ENCODE data around the gene RCBTB1. TPM values are rescaled to one million over a fixed set of nuclear protein-coding genes. Genes with fewer than 3 reads are reported as not detected.
"Not testable (repeated sequence)": the region's sequence is repeated elsewhere in the genome, so short reads cannot be mapped to it uniquely, and the experiment has no call there.

The RCBTB1 gene
- total RNA-seq, 1 donor: 18.0 TPM

DNA sequence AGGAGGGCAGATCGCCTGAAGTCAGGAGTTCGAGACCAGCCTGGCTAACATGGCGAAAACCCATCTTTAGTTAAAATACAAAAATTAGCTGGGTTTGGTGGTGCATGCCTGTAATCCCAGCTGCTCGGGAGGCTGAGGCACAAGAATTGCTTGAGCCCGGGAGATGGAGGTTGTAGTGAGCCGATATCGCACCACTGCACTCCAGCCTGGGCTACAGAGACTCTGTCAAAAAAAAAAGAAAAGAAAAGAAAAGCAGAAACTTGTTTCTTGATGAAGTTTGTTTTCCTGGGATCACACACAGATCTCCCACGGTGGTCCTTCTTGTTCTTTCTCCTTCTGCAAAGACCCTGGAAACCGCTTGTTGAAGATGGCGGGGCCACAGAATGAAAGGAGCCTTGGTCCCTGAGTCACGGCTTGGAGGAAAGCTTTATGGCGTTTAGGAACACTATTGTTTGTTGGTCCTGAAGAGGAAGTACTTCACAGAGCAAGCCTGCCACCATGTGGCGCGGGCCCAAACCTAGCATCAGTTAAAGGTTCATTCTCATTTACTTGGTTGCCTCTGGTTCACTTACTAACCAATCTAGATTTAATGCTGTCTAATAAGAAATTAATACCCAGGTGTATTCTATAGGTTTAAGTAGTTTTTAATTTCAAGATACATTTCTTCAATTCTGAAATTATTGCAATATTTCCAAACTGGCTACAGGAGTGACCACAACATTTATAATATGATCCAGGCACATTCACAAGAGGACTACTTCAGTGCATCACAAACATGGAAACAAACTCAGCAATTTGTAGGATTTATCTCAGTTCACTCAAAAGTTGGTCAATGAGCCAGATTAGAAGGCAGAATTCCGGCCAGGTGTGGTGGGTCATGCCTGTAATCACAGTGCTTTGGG is 21.6 kb upstream of the RCBTB1 start:
- DNase-seq (ENCODE audit: low read depth in 2 of 3, low spot score in 2 of 3): peak; percentile 41 to 92 (median 86)

DNA sequence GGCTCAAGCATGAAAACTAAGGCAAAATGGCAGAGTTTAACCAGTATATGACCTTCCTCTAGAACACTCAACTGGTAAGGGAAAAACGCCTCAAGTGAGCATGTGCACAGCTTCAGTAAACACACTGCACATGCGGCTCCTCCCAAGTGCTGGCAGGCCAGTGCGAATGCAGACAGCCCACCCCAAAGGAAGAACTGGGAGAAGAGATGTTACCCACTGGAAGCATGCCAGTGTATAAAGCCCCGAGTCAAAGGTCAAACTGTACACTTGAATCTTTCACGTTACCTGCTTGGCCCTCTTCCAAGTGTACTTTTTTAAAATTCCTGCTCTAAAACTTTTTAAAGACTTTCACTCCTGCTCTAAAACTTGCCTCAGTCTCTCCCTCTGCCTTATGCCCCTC is 19.2 kb upstream of the RCBTB1 start:
- DNase-seq (ENCODE audit: low read depth in 2 of 3, low spot score in 2 of 3): no peak

DNA sequence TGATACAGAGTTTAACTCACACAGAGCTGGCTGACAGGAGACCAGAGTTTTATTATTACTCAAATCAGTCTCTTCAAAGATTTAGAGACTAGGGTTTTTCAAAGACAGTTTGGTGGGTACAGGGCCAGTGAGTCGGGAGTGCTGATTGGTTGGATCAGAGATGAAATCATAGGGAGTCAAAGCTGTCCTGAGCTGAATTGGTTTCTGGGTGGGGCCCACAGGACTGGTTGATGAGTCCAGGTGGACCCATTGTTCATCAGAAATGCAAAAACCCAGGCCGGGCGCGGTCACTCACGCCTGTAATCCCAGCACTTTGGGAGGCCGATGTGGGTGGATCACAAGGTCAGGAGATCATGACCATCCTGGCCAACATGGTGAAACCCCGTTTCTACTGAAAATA is 17.3 kb upstream of the RCBTB1 start:
- not testable (repeated sequence) for DNase-seq (ENCODE audit: low read depth in 2 of 3, low spot score in 2 of 3)

DNA sequence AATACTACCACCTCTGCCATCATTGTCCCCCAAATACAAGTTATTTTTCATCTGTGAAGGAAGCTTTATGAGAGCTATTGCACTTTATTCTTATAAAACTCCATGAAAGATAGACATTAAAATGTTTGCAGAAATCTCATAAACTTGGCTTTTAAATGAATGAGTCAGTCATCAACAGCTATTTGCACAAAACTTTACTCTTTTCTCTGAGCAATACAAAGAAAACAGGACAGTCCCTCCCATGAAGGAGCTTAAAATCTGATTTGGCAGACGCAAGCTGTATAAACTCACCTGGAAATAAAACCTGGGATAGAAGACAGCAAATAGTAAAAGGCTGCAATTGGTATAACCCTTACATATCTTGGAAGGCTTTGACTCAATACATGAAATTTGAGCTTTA is 16.6 kb upstream of the RCBTB1 start:
- DNase-seq (ENCODE audit: low read depth in 2 of 3, low spot score in 2 of 3): no peak

DNA sequence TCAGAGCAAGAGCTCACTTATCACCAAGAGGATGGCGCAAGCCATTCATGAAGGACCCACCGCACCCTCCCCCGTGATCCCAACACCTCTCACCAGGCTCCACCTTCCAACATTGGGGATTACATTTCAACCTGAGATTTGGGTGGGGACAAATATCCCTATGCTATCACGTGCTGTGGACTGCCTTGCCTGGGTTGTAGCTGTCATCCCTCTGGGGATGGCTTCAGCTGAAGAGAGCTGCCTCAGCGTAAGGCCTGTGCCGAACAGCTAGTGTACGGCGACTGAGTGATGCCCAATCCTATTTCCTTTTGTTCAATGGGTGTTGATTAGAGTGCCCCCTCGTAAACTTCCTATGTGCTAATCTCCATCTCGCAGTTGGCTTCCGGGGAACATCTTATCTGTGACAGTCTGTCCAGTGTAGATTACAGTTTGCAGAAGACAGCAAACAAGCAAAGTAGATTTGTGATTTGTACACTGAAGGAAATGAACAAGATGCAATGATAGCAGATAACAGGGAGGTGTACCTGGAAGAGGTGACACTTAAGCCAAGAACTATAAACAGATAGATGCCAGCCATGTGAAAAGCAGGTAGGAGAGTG is 11.8 kb upstream of the RCBTB1 start:
- DNase-seq (ENCODE audit: low read depth in 2 of 3, low spot score in 2 of 3): peak in 1 of 3 donors; percentile 45

DNA sequence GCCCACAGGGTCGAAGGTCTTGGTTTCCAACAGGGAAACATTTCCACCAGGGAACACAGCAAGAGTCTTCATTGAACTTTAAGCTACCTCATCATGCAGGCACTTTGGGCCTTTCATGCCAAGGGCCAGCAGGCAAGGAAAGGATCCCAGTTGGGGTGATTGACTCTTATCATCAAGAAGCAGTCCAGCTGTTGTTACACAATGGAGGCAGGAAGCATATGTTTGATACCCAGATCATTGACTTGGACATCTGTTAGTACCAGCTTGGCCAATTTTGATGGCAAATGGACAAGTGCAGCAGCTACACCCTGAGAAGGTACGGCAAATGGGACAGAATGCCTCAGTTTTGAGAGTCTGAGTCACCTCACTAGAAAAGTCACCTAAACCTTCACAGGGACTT is 10.9 kb upstream of the RCBTB1 start:
- no peak for DNase-seq (ENCODE audit: low read depth in 2 of 3, low spot score in 2 of 3)

DNA sequence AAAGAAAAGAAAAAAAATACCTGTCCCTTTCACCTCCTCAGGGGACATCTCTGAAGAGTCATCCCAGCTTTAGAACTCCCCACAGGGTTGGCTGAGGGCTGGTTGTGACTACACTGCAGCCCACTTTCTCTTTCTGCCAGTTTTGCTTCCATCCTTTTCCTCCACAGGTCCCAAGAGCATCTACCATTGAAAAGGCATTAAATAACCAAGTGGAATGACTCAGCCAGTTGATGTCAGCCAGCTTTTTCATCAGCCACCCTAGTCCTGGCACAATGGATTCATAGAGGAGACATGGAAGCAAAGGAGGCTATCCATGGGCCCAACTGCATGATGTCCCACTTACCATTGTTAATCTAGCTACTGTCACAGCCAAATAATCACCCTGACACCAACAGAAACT is 9.2 kb upstream of the RCBTB1 start:
- no peak for DNase-seq (ENCODE audit: low read depth in 2 of 3, low spot score in 2 of 3)

DNA sequence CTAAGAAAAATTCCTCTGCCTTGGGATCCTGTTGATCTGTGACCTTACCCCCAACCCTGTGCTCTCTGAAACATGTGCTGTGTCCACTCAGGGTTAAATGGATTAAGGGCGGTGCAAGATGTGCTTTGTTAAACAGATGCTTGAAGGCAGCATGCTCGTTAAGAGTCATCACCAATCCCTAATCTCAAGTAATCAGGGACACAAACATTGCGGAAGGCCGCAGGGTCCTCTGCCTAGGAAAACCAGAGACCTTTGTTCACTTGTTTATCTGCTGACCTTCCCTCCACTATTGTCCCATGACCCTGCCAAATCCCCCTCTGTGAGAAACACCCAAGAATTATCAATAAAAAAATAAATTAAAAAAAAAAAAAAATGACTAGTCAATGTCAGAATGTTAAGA is 8.5 kb upstream of the RCBTB1 start:
- DNase-seq (ENCODE audit: low read depth in 2 of 3, low spot score in 2 of 3): not testable (repeated sequence)

DNA sequence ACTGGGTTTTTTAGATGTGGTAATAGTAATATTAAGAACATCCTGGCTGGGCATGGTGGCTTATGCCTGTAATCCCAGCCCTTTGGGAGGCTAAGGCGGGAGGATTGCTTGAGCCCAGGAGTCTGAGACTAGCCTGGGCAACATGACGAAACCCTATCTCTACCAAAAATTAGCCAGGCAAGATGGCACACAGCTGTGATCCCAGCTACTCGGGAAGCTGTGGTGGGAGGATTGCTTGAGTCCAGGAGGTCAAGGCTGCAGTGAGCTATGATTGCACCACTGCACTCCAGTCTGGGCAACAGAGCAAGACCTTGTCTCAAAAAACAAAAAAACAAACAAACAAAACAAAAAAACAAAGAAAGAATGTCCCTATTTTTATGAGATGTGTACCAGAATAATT is 5.4 kb upstream of the RCBTB1 start:
- not testable (repeated sequence) for DNase-seq (ENCODE audit: low read depth in 2 of 3, low spot score in 2 of 3)

DNA sequence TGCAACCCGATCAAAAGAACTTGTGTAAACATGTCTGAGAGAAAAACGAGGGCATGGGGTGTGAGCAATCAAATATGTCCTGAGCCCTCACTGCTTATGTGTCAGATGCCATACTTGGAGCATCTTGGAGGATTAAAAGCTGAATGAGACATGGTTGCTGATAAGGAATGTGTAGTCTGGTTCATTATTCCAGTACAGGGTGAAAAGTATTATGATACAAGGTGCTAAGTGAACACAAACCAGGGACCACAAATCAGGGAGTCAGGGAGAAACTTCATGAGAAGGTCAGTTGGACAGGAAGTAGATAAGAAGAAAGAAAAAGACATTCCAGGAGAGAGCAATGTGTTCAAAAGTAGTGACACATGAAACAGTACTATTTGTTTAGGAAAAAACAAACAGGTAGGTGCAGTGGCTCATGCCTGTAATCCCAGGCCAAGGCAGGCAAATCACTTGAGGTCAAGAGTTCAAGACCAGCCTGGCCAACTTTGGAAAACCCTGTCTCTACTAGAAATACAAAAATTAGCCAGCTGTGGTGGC is 2.0 kb upstream of the RCBTB1 start:
- no peak for DNase-seq (ENCODE audit: low read depth in 2 of 3, low spot score in 2 of 3)

DNA sequence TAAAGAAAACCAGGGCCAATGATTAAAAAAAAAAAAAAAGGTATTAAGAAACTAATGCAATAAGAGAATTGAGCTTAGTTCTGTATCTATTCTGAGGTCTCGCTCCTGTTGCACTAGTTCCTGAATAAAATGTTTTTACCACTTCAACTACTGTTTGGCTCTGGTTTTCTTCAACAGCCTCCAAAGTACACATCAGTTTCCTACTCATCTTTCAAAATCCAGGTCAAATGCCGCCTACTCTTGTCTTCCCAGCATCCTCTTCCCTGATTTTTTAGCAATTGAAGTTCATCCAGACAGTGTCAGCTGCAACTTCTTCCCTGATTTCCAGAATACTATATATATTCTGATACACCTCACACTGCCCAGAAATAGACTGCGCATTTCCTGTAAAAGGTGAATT is 1.4 kb upstream of the RCBTB1 start:
- DNase-seq (ENCODE audit: low read depth in 2 of 3, low spot score in 2 of 3): no peak

DNA sequence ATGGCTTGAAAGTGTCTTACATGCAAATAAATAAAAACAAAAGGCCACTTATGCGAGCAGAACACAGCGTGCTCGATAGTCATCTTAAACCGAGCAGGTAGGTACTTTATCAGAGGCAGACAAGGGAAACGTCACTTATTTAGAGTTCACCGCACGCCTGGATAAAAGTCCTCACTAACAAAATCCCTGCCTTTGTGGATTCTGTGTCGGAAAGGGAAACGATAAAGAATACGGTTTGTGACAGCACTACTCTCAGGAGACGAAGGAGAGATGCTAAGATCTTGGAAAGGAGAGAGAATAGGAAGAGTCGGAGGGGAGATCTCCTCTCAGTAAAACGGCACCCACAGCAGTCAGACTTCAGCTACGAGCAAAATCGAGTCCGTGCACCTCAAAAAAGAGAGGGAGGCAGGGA is 581 bp downstream of the RCBTB1 start:
- DNase-seq (ENCODE audit: low read depth in 2 of 3, low spot score in 2 of 3): peak in 1 of 3 donors; percentile 22

DNA sequence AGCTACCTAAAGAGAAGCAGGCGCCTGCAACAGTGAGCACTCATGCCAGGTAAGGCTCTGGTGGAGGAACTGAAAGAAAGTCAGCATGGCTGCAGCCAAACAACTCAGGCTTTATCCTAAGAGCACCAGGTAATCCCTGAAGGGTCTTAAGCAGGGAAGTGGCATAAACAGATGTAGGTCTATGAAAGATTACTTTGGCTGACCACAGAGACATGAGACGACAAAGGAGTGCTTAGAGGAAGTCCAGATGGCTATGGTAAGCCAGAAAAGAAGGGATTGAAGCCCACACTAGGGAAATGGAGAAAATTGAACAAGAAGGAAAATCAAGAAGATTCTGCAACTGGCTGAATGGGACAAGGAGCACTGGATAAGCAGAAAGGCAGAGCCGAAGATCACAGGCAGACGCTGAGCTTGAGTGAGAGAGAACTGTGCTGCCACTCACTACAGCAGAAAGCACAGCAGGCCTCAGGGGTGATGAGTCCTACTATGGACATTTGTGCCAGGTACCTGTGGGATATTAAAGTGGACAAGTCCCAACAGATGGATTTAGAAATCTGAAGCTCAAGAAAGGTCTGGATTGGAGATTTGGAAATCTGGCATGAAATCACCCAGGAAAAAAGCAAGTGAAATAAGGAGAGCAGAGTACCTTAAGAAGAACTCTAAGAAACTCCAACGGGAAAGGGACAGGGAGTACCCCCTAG is 4.2 kb downstream of the RCBTB1 start:
- DNase-seq (ENCODE audit: low read depth in 2 of 3, low spot score in 2 of 3): no peak

DNA sequence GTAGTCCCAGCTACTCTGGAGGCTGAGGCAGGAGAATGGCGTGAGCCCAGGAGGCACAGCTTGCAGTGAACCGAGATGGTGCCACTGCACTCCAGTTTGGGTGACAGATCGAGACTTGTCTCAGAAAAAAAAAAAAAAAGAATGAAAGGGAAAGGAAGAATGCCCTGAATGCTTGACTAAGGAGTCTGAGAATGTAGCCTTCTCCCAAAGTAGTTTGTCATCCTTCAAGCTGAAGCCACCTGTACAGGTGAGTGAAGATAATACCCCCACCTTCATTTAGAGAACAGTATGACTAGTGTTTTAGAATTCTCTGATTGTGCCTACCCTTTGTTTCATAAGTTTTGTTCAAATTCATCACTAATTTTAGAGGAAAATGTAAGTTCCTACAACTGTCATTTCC is 5.9 kb downstream of the RCBTB1 start:
- DNase-seq (ENCODE audit: low read depth in 2 of 3, low spot score in 2 of 3): no peak

DNA sequence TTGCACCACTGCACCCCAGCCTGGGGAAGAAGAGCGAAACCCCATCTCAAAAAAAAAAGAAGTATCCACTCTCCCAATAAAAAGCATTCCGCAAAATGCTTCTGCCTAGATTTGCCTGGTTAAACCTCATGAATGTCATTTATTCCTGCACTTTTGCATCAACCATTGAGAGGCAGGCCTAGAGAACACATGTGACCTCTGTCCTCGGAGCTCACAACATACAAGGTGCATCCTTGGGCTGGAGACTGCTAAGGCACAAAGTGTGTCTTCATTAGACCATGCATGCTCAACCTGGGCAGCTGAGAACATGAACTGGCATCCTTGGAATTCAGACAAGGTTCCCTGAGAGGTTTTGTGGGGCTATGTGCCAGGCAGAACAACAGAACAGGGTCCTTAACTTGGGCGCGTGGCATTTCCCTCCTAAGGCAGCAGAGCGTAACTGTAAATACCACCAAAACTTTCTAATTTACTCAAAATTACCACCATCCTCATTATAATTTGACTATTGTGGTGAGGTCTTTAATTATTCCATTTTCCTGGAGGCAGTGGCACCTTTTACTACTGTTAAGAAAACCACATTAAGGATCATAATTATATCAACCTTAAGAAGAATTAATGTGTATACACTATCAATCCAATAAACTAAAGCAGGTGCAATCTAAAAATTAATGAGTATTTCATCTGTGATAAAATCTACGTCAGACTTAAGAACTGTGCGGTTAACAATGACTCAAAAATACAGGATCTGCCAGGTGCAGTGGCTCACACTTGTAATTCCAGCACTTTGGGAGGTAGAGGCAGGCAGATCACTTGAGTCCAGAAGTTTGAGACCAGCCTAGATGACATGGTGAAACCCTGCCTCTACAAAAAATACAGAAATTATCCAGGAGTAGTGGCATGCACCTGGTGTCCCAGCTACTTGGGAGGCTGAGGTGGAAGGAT is 13.8 kb downstream of the RCBTB1 start:
- no peak for DNase-seq (ENCODE audit: low read depth in 2 of 3, low spot score in 2 of 3)

DNA sequence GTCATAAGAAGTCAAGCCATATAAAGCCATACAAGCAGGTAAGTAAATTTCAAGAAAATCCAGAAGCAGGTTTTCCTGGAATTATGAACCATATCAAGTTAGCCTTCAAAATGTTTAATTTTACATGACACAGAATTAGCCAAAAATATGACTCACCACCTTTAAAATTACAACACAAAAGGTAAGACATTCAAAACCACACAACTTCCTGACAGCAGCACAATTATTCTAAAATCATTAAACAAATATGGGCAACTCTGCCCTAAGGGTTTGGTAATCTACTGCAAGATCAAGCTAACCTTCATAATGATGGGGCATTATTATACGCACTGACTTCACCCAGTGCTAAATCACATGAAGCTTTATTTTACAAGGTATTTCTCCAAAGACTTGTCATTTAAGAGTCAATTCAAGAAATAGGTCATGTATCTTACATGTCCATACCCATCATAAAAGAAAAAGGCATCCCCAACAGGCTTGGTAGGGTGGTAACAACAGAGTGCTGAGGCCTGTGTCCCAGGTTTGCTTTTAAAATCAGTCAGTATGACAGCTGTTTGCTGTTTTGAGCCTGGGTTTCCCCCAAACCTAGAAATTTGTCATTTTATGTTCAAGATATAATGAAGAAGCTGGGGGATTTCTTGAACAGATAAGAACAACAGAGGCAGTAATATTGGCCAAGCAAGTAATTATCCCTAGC is 15.2 kb downstream of the RCBTB1 start:
- DNase-seq (ENCODE audit: low read depth in 2 of 3, low spot score in 2 of 3): peak in 2 of 3 donors; percentile 23 to 35

DNA sequence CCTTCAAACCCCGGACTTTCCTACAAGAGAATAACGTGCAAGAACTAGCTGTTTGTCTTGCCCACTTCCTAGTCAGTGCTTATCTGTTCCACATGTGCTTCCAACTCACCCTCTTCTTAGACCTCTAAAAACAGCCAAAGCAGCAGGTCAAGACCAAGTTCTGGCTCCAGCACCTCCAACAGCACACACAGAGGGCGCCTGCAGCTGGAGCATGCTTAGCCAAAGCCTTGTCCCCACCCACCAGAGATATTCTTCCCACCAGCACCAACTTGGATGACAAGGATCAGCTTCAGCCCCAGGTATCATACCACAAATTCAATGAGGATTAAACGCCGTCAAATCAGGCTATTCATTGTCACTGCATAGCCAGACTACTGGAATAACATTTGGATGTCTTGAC is 17.9 kb downstream of the RCBTB1 start:
- DNase-seq (ENCODE audit: low read depth in 2 of 3, low spot score in 2 of 3): no peak

DNA sequence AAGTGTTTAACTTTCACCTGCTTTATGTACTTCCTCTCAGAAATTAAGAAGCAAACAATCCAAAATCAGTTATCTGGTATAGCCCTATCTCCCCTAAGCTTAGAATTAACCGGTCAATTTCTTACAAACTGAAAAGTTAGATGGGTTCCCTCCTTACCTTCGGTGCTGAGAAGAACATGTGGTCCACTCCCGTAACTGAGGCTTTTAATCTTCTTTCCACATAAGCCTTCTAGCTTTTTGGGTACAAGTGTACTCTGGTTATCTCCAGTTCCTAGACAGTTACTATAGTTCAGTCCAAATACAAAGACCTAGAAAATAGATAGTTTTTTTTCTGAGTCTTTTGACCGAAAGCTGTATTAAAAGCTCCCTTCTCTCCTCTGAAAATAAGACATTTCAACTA is 18.9 kb downstream of the RCBTB1 start:
- no peak for DNase-seq (ENCODE audit: low read depth in 2 of 3, low spot score in 2 of 3)

DNA sequence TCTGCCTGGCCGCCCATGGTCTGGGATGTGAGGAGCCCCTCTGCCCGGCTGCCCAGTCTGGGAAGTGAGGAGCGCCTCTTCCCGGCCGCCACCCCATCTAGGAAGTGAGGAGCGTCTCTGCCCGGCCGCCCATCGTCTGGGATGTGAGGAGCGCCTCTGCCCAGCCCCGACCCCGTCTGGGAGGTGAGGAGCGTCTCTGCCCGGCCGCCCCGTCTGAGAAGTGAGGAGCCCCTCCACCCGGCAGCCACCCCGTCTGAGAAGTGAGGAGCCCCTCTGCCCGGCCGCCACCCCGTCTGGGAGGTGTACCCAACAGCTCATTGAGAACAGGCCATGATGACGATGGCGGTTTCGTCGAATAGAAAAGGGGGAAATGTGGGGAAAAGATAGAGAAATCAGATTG is 19.9 kb downstream of the RCBTB1 start:
- not testable (repeated sequence) for DNase-seq (ENCODE audit: low read depth in 2 of 3, low spot score in 2 of 3)

DNA sequence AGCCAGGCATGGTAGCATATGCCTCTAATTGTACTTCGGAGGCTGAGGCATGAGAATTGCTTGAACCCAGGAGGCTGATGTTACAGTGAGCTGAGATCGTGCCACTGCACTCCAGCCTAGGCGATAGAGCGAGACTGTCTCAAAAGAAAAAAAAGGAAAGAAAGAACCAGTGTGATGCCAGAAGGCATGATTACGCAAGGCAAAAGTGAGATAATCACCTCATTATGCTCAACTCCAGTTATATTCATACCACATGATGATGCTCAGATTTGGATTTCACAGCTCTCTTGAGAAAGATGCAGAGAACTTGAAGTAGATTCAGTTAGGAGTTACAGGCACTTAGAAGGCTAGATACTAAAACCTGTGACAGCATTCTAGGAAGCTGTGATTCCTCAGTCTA is 21.8 kb downstream of the RCBTB1 start:
- no peak for DNase-seq (ENCODE audit: low read depth in 2 of 3, low spot score in 2 of 3)
